Activated CD4-positive, alpha-beta T cell treated with anti-CD3 and anti-CD28 coated beads for 24 hours (primary cell): ENCODE results near the gene SPHK1.

ENCODE experiments used
- DNase-seq, 2 donors: peaks; one replicate each; pipeline ENCODE4 v3.0.0-alpha.2; 2020; ENCODE audit warnings: low read depth in 2 of 2

SPHK1 gene

GRCh38 chr17:76384987-76385891 is 830 bp downstream of the SPHK1 start:
- DNase-seq: peak in 1 of 2 donors; percentile 33

- peak; percentile 78 to 83 for DNase-seq
Observed at GRCh38 chr17:76385892-76386786, 1.7 kb downstream of the SPHK1 start.

GRCh38 chr17:76386966-76387765 is 2.8 kb downstream of the SPHK1 start:
- no peak for DNase-seq

- DNase-seq: no peak
Observed at GRCh38 chr17:76388966-76389888, 4.8 kb downstream of the SPHK1 start.

GRCh38 chr17:76390003-76390421 is 5.6 kb downstream of the SPHK1 start:
- no peak for DNase-seq

GRCh38 chr17:76391200-76391715 is 6.8 kb downstream of the SPHK1 start:
- DNase-seq: no peak

GRCh38 chr17:76394166-76394565 is 9.8 kb downstream of the SPHK1 start:
- no peak for DNase-seq

GRCh38 chr17:76395980-76396379 is 11.6 kb downstream of the SPHK1 start:
- DNase-seq: no peak

GRCh38 chr17:76397184-76397583 is 12.8 kb downstream of the SPHK1 start:
- no peak for DNase-seq

- peak; percentile 84 to 85 for DNase-seq
Observed at GRCh38 chr17:76397687-76398522, 13.5 kb downstream of the SPHK1 start.

- DNase-seq: no peak
Observed at GRCh38 chr17:76398523-76399174, 14.2 kb downstream of the SPHK1 start.

GRCh38 chr17:76399175-76400172 is 15.1 kb downstream of the SPHK1 start:
- DNase-seq: no peak

- no peak for DNase-seq
Observed at GRCh38 chr17:76402711-76403110, 18.3 kb downstream of the SPHK1 start.

- DNase-seq: no peak
Observed at GRCh38 chr17:76404256-76404655, 19.8 kb downstream of the SPHK1 start.

- no peak for DNase-seq
Observed at GRCh38 chr17:76404976-76405563, 20.7 kb downstream of the SPHK1 start.

GRCh38 chr17:76405607-76405966 is 21.2 kb downstream of the SPHK1 start:
- DNase-seq: no peak

- no peak for DNase-seq
Observed at GRCh38 chr17:76405967-76406647, 21.7 kb downstream of the SPHK1 start.
